SH-SY5Y (cell line): Measurements from ENCODE around the gene HAUS7.

Experiments
- GATA2 ChIP-seq: IDR thresholded peaks from 2 replicates; pipeline ENCODE4 v1.6.1; 2011; ENCODE audit warnings: mild to moderate bottlenecking, low read depth, low read length
- GATA3 ChIP-seq: IDR thresholded peaks from 2 replicates; pipeline ENCODE4 v1.6.1; 2011; ENCODE audit warnings: low read depth, mild to moderate bottlenecking, low read length, moderate library complexity

- TF ChIP-seq GATA3 (no peak), GATA2 (no peak)
These were observed 25.7 kb upstream of the HAUS7 start for GRCh38 chrX:153495903-153496589.
